Activated T-cell treated with anti-CD3 and anti-CD28 coated beads for 4 hours (primary cell): Measurements from ENCODE around the gene OLFM4.

ENCODE experiments used
- DNase-seq: peaks from one replicate; pipeline ENCODE4 v3.0.0-alpha.2; 2020

The OLFM4 gene

GRCh38 chr13:53015971-53016370 lies 12.6 kb upstream of the OLFM4 start:
- DNase-seq: no peak

- no peak for DNase-seq
These were observed 11.1 kb upstream of the OLFM4 start for GRCh38 chr13:53017433-53017970.

DNA sequence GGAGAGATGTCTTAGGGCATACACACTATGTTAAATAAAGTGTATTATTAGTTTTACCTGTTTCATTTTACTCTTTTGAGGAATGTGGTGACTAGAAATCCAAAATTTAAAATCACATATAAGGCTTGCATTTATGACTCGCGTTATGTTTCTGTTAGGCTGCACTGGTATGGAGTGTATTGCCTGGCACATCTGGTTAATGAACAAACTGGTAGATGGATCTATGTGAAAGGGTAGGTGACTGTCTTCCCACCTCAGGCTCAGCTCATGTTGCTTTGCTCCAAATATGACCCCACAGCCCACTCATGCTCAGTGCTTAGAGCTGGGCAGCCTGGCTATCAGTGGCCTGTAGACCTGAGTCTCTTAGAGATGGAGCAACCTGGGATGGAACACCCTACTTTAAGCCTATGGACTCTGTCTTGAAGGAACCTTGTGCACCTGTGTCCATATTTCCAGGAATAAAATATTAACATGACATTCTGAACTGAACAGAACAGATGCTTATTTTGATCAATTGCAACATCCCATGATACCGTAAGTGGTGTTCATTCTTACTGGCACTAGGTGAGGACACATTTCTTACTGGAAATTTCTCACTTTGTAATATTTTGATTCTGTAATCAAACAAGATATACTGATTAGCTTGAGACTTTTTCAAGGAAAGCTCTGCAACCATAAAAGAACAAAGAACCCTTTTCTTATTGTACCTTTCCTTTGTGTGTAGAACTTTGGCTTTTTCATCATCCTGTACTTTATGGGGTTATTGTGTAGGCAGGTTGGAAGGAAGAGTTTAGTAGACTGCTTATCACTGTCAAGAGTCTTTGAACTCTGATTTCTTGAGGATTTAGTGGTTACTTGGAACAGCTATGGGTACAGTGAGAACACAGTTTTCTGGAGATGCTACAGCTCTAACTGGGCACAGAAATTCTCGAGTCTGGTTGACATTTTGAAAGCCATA lies 9.6 kb upstream of the OLFM4 start:
- DNase-seq: no peak

DNA sequence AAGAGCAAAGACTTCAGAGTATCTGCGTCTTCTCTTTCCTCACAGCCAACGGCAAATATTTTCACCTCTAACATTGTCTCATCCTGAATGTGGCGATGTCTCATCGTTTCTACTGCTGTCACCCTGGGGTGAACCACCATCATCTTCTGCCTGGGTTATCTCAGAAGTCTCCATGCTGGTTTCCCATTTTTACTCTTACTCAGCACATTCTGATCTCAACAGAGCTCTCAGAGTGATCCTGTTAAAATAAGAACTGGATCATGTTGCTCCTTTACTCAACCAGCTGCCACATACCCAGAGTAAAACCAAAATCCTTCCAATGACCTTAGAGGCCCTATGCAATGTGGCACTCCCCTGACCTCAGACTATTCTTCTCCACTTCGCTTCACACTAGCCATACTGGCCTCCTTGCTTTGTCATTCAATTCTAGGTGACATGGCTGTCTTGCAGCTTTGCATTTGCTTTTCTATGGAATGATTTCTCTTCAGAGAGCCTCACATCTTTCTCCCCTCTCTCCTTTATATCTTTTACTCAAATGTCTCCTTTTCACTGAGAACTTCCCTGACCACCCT lies 7.8 kb upstream of the OLFM4 start:
- DNase-seq: no peak

GRCh38 chr13:53023246-53023645 lies 5.4 kb upstream of the OLFM4 start:
- DNase-seq: no peak

DNA sequence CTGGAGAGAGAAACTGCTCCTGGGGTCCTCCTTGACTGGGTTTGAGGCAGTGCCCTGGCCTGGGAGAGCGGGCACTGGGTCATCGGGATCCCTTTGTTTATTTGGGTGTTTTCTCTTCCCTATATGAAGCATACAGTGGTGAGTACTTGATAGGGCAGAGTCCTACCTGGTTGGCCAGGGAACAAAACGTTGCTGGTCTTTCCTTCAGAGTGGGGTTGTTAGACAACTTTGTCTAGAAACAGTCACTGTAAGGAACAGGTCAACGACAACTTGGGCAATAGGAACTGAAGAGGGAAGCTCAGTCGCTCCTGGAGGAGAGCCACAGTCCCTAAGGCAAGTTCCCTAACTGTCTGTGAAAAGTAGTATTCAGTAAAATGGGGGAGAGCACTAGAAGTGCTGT lies 550 bp upstream of the OLFM4 start:
- no peak for DNase-seq

DNA sequence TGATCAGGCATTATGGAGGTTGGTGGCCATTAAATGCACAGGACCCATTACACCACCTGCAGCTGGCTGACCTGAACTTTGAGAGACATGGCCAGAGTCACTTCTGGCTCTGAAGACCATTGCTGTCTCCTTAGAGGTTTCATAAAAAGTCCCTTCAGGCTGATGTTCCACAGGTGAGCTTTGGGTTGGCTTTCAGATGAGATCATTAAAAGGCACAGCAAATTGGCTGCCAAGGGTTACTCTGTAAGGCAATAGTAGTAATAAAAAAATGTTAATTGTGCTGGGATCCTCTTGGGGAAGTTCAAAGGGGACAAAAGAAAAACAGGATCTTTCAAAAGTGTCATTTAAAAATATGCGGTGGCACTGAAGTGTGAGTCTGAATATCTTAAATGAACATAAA lies 4.2 kb downstream of the OLFM4 start:
- DNase-seq: no peak

DNA sequence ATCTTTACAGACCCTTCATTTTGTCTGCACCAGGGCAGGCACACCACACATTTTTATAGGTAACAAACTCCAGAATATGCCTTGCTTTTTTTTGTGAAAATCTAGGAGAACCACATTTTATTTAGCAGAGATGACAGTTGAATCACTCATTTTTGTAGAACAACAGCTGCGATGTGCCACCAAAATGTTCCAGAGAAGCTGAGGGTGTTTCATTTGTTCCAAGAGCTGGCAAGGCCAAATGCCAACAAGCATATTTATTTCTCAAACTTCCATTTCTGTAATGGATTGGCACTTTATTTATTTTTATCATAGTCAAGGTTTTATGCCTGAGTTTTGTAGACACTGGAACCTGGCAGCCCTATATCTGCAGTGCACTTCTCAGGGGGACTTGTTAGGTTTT lies 10.4 kb downstream of the OLFM4 start:
- DNase-seq: no peak

- DNase-seq: no peak
These were observed 13.4 kb downstream of the OLFM4 start for GRCh38 chr13:53041968-53042516.

GRCh38 chr13:53042877-53043276 lies 14.3 kb downstream of the OLFM4 start:
- DNase-seq: no peak

DNA sequence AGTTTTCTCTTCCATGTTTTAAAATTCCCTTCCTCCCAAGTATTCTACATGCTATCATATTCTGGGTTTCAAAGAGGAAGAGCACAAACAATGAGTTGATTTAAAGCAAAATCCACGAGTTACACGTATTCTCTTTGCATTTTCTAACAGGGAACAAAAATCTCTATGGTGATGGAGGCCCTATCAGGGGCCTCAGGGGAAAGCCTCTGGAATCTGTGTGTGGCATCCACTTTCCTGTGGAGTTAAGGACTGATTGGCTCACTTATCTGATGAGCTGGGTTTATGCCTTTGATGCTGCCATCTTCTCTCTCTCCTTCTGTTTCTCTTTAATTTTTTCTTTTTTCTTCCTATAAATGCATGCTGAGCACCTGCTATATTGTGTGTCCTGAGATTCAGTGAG lies 14.8 kb downstream of the OLFM4 start:
- no peak for DNase-seq

DNA sequence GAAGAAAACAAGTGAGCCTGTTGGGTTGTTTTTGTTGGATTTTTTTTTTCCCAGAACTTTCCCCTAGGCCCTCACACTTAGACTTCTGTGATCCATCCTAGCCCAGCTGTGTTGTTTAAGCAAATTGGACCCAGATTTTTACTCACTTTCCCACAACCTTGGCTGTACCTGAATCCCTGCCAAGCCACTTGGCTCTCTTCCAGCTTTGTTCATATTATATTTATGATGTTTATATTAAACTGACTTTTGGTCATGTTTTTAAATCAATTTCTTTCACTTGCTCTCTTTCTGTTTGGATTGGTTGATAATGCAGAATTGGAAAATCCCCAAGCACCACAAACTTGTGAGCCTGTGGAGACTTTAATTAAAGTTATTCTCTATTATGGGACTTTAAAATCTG lies 16.6 kb downstream of the OLFM4 start:
- DNase-seq: no peak

GRCh38 chr13:53048880-53049279 lies 20.3 kb downstream of the OLFM4 start:
- no peak for DNase-seq

DNA sequence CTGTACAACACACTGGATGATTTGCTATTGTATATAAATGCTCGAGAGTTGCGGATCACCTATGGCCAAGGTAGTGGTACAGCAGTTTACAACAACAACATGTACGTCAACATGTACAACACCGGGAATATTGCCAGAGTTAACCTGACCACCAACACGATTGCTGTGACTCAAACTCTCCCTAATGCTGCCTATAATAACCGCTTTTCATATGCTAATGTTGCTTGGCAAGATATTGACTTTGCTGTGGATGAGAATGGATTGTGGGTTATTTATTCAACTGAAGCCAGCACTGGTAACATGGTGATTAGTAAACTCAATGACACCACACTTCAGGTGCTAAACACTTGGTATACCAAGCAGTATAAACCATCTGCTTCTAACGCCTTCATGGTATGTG lies 21.5 kb downstream of the OLFM4 start:
- no peak for DNase-seq

DNA sequence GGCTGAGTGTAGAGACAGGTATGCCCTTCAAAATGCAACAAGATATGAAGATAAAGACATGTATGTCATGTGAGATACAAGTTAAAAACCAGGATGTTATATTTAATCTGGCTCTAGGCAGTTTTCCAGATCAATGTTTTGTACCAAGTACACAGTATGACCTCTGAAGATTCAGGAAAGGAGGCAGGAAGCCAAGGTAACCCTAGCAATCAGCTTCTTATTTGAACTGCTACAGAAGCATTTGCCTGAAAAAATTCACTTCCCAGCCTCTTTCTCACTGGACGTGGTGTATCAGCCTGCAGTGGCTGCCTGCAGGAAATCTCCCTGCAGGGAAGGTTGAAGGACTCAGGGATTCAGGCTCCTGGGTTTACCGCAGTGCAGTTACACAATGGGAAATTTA lies 24.1 kb downstream of the OLFM4 start:
- no peak for DNase-seq

DNA sequence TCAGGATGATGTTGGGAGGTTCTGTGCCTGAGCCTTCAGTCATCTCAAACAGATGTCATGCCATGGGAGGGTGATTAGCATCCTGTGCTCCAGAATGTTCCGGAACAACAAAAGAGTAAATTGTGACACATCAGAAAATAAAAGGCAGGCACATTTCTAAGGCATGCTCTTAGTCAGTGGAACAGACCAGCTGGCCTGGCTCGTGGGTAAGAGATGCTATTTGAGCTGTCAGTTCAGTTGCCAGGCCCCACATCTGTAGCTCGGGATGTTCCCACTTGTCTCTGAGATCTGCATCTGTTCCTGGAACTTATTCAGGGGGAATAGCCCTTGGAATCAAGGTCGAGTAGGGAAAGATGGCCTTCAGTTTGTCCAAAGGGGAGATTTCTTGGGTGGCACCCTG lies 26.0 kb downstream of the OLFM4 start:
- no peak for DNase-seq

- no peak for DNase-seq
These were observed 29.6 kb downstream of the OLFM4 start for GRCh38 chr13:53058065-53058679.

GRCh38 chr13:53060840-53061490 lies 32.4 kb downstream of the OLFM4 start:
- no peak for DNase-seq

DNA sequence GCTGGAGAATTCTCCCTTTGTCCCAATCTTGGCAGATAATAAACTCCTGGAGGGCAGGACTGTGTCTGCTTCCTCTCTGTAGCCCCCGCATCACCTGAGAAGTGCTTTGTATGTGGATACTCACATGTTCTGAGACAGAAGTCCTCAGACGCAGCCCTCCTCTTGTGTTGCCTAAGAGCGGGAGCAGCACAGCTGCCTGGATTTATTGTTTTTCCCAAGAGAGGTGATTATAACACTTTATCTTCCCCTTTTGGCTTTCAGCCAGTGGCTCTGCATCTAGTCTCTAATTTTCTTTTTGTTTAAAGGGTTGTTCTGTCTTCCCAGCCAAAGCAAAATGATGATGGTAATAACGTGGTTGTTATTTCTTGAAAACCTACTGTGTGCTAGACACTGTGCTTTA lies 36.1 kb downstream of the OLFM4 start:
- no peak for DNase-seq

- DNase-seq: no peak
These were observed 37.8 kb downstream of the OLFM4 start for GRCh38 chr13:53066411-53066810.

GRCh38 chr13:53068585-53069520 lies 40.2 kb downstream of the OLFM4 start:
- no peak for DNase-seq

GRCh38 chr13:53069800-53070199 lies 41.2 kb downstream of the OLFM4 start:
- no peak for DNase-seq
